ENCODE results near the gene IFT80.
"Not testable (repeated sequence)": the region's sequence is repeated elsewhere in the genome, so short reads cannot be mapped to it uniquely, and the experiment has no call there.

IFT80 gene

GRCh38 chr3:160259589-160259988 lies 139.4 kb downstream of the IFT80 start:
- H3K4me3 ChIP-seq (ENCODE audit: low read depth, low read length), result no peak overlapping the region
- TF ChIP-seq, protein P1, sequence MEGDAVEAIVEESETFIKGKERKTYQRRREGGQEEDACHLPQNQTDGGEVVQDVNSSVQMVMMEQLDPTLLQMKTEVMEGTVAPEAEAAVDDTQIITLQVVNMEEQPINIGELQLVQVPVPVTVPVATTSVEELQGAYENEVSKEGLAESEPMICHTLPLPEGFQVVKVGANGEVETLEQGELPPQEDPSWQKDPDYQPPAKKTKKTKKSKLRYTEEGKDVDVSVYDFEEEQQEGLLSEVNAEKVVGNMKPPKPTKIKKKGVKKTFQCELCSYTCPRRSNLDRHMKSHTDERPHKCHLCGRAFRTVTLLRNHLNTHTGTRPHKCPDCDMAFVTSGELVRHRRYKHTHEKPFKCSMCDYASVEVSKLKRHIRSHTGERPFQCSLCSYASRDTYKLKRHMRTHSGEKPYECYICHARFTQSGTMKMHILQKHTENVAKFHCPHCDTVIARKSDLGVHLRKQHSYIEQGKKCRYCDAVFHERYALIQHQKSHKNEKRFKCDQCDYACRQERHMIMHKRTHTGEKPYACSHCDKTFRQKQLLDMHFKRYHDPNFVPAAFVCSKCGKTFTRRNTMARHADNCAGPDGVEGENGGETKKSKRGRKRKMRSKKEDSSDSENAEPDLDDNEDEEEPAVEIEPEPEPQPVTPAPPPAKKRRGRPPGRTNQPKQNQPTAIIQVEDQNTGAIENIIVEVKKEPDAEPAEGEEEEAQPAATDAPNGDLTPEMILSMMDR (IDR thresholded peaks at IDR 0.05; ENCODE audit: insufficient read depth, low read length, missing control alignments), result no peak
- DNase-seq (ENCODE audit: low read depth, low spot score), result no peak
- POLR2A ChIA-PET, result no interaction called here
- CTCF ChIA-PET, result no interaction called here

DNA sequence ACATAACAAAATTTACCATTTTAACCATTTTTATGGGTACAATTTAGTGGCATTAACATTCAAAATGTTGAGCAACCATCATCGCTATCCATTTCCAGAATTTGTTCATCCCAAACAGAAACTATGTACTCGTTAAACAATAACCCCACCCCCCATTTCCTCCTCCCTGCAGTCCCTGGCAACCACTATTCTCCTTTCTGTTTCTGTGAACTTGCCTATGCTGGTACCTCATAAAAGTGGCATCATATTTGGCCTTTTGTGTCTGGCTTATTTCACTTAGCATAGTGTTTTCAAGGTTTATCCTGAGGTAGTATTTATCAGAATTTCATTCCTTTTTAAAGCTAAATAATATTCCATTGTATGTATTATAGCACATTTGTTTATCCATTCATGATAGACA lies 141.4 kb downstream of the IFT80 start:
- H3K4me3 ChIP-seq (ENCODE audit: low read depth, low read length), result no peak overlapping the region
- ChIA-PET POLR2A (no interaction called here), CTCF (no interaction called here)
- TF ChIP-seq, protein P1 (IDR thresholded peaks at IDR 0.05; ENCODE audit: insufficient read depth, low read length, missing control alignments), result no peak
- no peak for DNase-seq (ENCODE audit: low read depth, low spot score)

DNA sequence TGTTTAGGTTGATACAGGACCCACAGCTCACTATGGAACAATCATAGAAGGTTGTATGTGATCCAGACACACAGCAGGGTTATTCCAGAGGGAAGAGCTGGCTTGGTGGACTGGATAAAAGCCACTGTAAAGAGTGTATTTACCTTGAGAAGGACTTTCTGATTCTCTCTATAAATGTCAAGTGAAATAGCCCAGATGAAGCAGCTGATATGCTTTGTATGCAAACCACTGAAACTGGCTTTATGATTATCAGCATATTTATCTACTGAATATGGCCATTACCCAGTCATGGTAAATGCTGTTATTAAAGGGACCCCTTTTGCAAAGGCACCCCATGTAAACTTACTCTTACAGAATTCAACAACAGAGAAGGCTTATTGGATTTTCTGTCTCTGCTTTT lies 145.7 kb downstream of the IFT80 start:
- no peak for DNase-seq (ENCODE audit: low read depth, low spot score)
- TF ChIP-seq, protein P1 (IDR thresholded peaks at IDR 0.05; ENCODE audit: insufficient read depth, low read length, missing control alignments), result no peak
- ChIA-PET CTCF (no interaction called here), POLR2A (interaction anchor here (0.7 kb wide), 1 partner anchor 1470 kb away, joined by 3 read pairs; no protein-coding TSS in a partner anchor)
- H3K4me3 ChIP-seq (ENCODE audit: low read depth, low read length), result no peak overlapping the region

DNA sequence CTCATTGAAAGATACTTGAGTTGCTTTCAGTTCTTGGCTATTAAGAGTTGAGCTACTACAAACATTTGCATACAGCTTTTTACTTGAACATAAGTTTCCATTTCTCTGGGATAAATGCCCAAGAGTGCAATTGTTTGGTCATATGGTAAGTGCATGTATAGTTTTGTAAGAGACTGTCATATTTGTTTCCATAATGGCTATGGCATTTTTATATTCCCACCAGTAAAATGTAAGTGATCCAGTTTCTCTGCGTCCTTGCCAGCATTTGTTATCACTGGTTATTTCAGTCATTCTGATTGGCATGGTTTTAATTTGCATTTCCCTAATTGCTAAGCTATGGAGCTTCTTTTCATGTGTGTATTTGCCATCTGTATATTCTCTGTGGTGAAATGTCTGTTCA lies 151.3 kb downstream of the IFT80 start:
- TF ChIP-seq, protein P1 (IDR thresholded peaks at IDR 0.05; ENCODE audit: insufficient read depth, low read length, missing control alignments), result no peak
- ChIA-PET POLR2A (no interaction called here), CTCF (interaction anchor here (1.3 to 1.5 kb wide), 2 partner anchors 20 to 37 kb away, joined by 3 read pairs; no protein-coding TSS in a partner anchor)
- no peak overlapping the region for H3K4me3 ChIP-seq (ENCODE audit: low read depth, low read length)
- DNase-seq (ENCODE audit: low read depth, low spot score), result no peak

GRCh38 chr3:160245261-160245800 lies 153.7 kb downstream of the IFT80 start:
- no peak for DNase-seq (ENCODE audit: low read depth, low spot score)
- TF ChIP-seq, protein P1 (IDR thresholded peaks at IDR 0.05; ENCODE audit: insufficient read depth, low read length, missing control alignments), result no peak
- ChIA-PET CTCF (no interaction called here), POLR2A (no interaction called here)
- no peak overlapping the region for H3K4me3 ChIP-seq (ENCODE audit: low read depth, low read length)

GRCh38 chr3:160240719-160241118 lies 158.3 kb downstream of the IFT80 start:
- POLR2A ChIA-PET; CTCF ChIA-PET; H3K4me3 ChIP-seq (ENCODE audit: low read depth, low read length); DNase-seq (ENCODE audit: low read depth, low spot score): not testable (repeated sequence)

DNA sequence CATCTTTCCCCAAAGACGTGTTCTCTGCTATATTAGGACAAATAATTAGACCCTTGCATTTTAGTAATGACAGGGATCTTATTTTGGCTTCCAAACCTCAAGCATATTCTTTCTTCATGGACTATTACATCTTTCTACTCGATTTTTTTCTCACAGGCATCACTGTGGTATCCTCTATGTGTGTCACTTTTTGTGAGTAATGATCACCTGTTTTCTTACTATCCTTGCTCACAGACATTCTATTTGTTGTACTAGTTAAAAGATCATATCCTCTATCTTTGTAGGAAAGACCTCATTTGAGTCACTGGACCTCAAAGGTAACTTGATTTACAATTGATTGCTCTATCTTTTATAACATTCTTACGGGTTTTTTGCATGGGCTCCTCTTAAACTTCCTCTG lies 167.0 kb downstream of the IFT80 start:
- ChIA-PET POLR2A (no interaction called here), CTCF (no interaction called here)
- DNase-seq (ENCODE audit: low read depth, low spot score), result no peak
- H3K4me3 ChIP-seq (ENCODE audit: low read depth, low read length), result no peak overlapping the region
- TF ChIP-seq, protein P1 (IDR thresholded peaks at IDR 0.05; ENCODE audit: insufficient read depth, low read length, missing control alignments), result no peak
